HT1080 (cell line): ENCODE results near the gene ARHGEF1. TPM values are rescaled to one million over a fixed set of nuclear protein-coding genes. Genes with fewer than 3 reads are reported as not detected.

Experiments
- DNase-seq: peaks from one replicate; pipeline ENCODE4 v3.0.0-alpha.2; 2015; ENCODE audit warnings: low read depth
- total RNA-seq: library from RNA; depleted of rRNA; stranded (reverse); fragments of >200 nt; shearing (Covaris generic); gene quantifications from 2 replicates; pipeline ENCODE4 v1.2.3, GENCODE V29; 2014

Gene ARHGEF1
- total RNA-seq, 1 experiment from 2014 or later, result 100 TPM

GRCh38 chr19:41917676-41918075, 34.7 kb downstream of the ARHGEF1 start:
- DNase-seq, result no peak

GRCh38 chr19:41918095-41918494, 35.1 kb downstream of the ARHGEF1 start:
- DNase-seq, result no peak

GRCh38 chr19:41918653-41919244, 35.8 kb downstream of the ARHGEF1 start:
- no peak for DNase-seq

GRCh38 chr19:41919948-41920712, 37.1 kb downstream of the ARHGEF1 start:
- DNase-seq, result no peak

- DNase-seq, result no peak
Observed at GRCh38 chr19:41920882-41921576, 38.0 kb downstream of the ARHGEF1 start.

GRCh38 chr19:41921577-41922576, 38.9 kb downstream of the ARHGEF1 start:
- DNase-seq, result no peak

- DNase-seq, result no peak
Observed at GRCh38 chr19:41922585-41922984, 39.6 kb downstream of the ARHGEF1 start.

- no peak for DNase-seq
Observed at GRCh38 chr19:41923045-41923788, 40.2 kb downstream of the ARHGEF1 start.

GRCh38 chr19:41924151-41925145, 41.5 kb downstream of the ARHGEF1 start:
- DNase-seq, result no peak

- no peak for DNase-seq
Observed at GRCh38 chr19:41925208-41926003, 42.4 kb downstream of the ARHGEF1 start.

GRCh38 chr19:41926028-41926762, 43.2 kb downstream of the ARHGEF1 start:
- DNase-seq, result no peak

GRCh38 chr19:41926763-41927496, 43.9 kb downstream of the ARHGEF1 start:
- DNase-seq, result no peak

GRCh38 chr19:41927497-41928192, 44.7 kb downstream of the ARHGEF1 start:
- DNase-seq, result no peak

- DNase-seq, result peak; percentile 83
Observed at GRCh38 chr19:41928221-41928683, 45.3 kb downstream of the ARHGEF1 start, which contains the start of gene ERFL. Gene ERFL (minus strand): TSS chr19:41928449. CDS start chr19:41912919, 15,530 bp downstream.

- DNase-seq, result no peak
Observed at GRCh38 chr19:41928754-41929535, 46.0 kb downstream of the ARHGEF1 start.
